ENCODE measurements around the gene COQ6.

DNA sequence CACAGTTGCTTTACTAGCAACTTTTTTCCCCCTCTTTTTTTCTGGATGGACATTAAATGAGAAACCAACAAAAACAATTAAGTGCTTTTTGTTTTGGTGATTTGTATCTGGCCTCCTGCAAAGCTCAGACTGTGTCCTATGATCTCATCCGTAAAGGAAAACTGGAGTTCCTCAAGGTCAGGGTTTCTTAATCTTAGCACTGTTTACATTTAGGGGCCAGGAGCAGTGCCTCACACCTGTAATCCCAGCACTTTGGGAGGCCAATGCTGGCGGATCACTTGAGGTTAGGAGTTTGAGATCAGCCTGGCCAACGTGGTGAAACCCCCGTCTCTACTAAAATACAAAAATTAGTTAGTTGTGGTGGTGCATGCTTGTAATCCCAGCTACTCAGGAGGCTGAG is 41.0 kb downstream of the COQ6 start:
- TF ChIP-seq EZH2 (IDR thresholded peaks at IDR 0.05; ENCODE audit: low read length): no peak
- TF ChIP-seq CTCF (optimal IDR thresholded peaks at IDR 0.05 in 1 of 3, IDR thresholded peaks at IDR 0.05 in 1 of 3, conservative IDR thresholded peaks at IDR 0.05 in 1 of 3; ENCODE audit: extremely low read depth in 1 of 3, insufficient read depth in 2 of 3, low read length in 3 of 3): no peak

Measured in keratinocyte (primary cell).